ENCODE results near the gene COBLL1. TPM values are rescaled to one million over a fixed set of nuclear protein-coding genes. Genes with fewer than 3 reads are reported as not detected.

Gene COBLL1
- total and polyA plus RNA-seq, 11 donors = 4.0 to 36.9 (median 16.2) TPM

DNA sequence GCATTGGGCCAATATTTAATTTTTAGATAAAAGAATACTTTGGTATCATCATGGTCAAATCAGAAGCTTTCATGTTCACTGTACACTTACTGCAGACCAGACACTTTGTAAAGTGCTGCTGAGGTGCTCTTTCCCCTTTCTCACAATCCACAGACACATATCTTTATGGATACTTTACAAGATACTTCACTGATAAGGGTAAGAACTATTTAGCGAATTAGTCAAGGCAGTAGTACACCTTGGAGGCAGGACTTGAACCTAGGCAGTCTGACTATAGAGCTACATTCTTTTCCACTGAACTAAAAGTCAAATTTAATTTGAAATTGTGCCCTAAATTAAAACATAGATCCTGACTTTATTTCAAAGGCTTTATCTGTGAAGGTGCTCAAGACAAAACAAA is 60.2 kb downstream of the COBLL1 start:
- 40 to 63% (median 48%) methylated on average over 1 of the region's 1 CpG for WGBS, 4 donors
- H3K4me1 ChIP-seq = peaks cover 2 to 91% (median 64%) of the 10 kb centered on the region in 12 donors

GRCh38 chr2:164780611-164781178 is 60.9 kb downstream of the COBLL1 start:
- WGBS, 4 donors = 58 to 77% (median 68%) methylated on average over 9 of the region's 9 CpGs
- H3K27ac ChIP-seq = peak overlapping the region in 11 of 12 donors; percentile 34 to 79 (median 75)
- ATAC-seq = no peak
- intact Hi-C loops (cut with DNase I) = loop anchor here in 6 of 10 donors (5.0 to 10.0 kb wide), 3 partner anchors 54 to 62 kb away; partner anchors contain the start of gene COBLL1 (in 2 of the 6)
- TF ChIP-seq CTCF (IDR thresholded peaks at IDR 0.05) (no peak), POLR2A (IDR thresholded peaks at IDR 0.05) (no peak)
- no peaks in the 10 kb centered on the region for H3K9me3 ChIP-seq
- no peaks in the 10 kb centered on the region for H3K36me3 ChIP-seq
- H3K4me3 ChIP-seq = no peak overlapping the region
- no peaks in the 10 kb centered on the region for H3K27me3 ChIP-seq
- H3K4me1 ChIP-seq = peaks cover 2 to 84% (median 57%) of the 10 kb centered on the region in 12 donors
- no peak for DNase-seq

More for the DNA sequence above, 60.2 kb downstream of the COBLL1 start:
- TF ChIP-seq CTCF (IDR thresholded peaks at IDR 0.05) = no peak
- TF ChIP-seq POLR2A (IDR thresholded peaks at IDR 0.05) = no peak
- Histone ChIP-seq H3K9me3 (no peaks in the 10 kb centered on the region), H3K27ac (peak overlapping the region in 11 of 12 donors; percentile 38 to 79 (median 75)), H3K36me3 (no peaks in the 10 kb centered on the region), H3K4me3 (no peak overlapping the region), H3K27me3 (no peaks in the 10 kb centered on the region)
- intact Hi-C loops (cut with DNase I) = loop anchor here in 6 of 10 donors (5.0 to 10.0 kb wide), 3 partner anchors 53 to 61 kb away; partner anchors contain the start of gene COBLL1 (in 2 of the 6)
- DNase-seq (no peak), ATAC-seq (no peak)

DNA sequence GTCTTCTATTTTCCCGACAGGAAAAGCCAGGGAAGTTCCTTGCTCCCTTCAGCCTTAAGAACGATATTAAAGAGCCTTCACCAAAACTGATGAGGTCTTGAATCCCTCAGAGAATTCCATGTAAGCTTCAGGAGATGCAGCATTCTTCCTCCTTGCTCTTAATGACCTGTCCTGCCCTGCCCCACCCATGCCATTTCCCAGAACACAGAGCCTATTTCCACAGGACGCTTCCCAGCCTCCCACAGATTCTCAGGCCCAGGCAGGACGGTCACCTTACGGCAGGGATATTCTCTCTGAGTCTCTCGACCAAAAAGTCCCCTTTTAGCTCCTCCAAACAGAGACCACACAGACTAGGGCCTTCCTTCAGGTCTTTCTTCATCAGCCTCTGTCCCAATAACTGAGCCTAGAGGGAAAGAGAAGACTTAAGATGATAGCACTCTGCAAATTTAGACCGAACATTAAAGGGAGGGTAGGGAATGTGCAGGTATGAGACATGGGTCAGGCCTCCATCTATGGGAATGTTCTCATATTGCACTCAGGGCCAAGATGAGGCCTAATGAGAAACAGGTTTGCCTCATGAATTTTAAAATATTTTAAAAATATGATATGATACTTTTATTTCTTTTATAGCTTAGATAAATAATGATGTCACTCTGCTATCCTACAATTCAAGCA is 62.1 kb downstream of the COBLL1 start:
- Histone ChIP-seq H3K27me3 (no peaks in the 10 kb centered on the region), H3K4me3 (no peak overlapping the region), H3K27ac (peak overlapping the region in 11 of 12 donors; percentile 34 to 79 (median 75)), H3K36me3 (no peaks in the 10 kb centered on the region), H3K4me1 (peaks cover 0 to 77% (median 47%) of the 10 kb centered on the region in 12 donors), H3K9me3 (no peaks in the 10 kb centered on the region)
- intact Hi-C loops (cut with DNase I) = loop anchor here in 7 of 10 donors (2.0 to 10.0 kb wide), 4 partner anchors 55 to 63 kb away; partner anchors contain the start of gene COBLL1 (in 3 of the 7)
- 62 to 74% (median 68%) methylated on average over 7 of the region's 7 CpGs for WGBS, 4 donors
- TF ChIP-seq CTCF (IDR thresholded peaks at IDR 0.05) (no peak), POLR2A (IDR thresholded peaks at IDR 0.05) (no peak)
- peak in 2 of 5 donors; percentile 25 to 44 for DNase-seq
- ATAC-seq = peak in 3 of 4 donors; percentile 43 to 70 (median 48)

GRCh38 chr2:164778723-164779122 is 62.9 kb downstream of the COBLL1 start:
- DNase-seq (no peak), ATAC-seq (no peak)
- no peak for TF ChIP-seq POLR2A (IDR thresholded peaks at IDR 0.05)
- no peak for TF ChIP-seq CTCF (IDR thresholded peaks at IDR 0.05)
- H3K27ac ChIP-seq = peak overlapping the region in 10 of 12 donors; percentile 59 to 79 (median 75)
- no peaks in the 10 kb centered on the region for H3K36me3 ChIP-seq
- no peaks in the 10 kb centered on the region for H3K27me3 ChIP-seq
- 80 to 90% (median 88%) methylated on average over 3 of the region's 3 CpGs for WGBS, 4 donors
- intact Hi-C loops (cut with DNase I) = loop anchor here in 1 of 10 donors (2.0 kb wide), 1 partner anchor 62 kb away; the partner anchor contains the start of gene COBLL1
- no peaks in the 10 kb centered on the region for H3K9me3 ChIP-seq
- H3K4me3 ChIP-seq = no peak overlapping the region
- peaks cover 0 to 70% (median 43%) of the 10 kb centered on the region in 12 donors for H3K4me1 ChIP-seq

Measured in heart left ventricle (tissue), 16 donors.